DMS79 (cell line): Measurements from ENCODE around the gene DSP.

Source experiments
- DNase-seq: peaks from one replicate; lab custom pipeline; 2025; lab: John Stamatoyannopoulos, UW

DSP gene, protein sequence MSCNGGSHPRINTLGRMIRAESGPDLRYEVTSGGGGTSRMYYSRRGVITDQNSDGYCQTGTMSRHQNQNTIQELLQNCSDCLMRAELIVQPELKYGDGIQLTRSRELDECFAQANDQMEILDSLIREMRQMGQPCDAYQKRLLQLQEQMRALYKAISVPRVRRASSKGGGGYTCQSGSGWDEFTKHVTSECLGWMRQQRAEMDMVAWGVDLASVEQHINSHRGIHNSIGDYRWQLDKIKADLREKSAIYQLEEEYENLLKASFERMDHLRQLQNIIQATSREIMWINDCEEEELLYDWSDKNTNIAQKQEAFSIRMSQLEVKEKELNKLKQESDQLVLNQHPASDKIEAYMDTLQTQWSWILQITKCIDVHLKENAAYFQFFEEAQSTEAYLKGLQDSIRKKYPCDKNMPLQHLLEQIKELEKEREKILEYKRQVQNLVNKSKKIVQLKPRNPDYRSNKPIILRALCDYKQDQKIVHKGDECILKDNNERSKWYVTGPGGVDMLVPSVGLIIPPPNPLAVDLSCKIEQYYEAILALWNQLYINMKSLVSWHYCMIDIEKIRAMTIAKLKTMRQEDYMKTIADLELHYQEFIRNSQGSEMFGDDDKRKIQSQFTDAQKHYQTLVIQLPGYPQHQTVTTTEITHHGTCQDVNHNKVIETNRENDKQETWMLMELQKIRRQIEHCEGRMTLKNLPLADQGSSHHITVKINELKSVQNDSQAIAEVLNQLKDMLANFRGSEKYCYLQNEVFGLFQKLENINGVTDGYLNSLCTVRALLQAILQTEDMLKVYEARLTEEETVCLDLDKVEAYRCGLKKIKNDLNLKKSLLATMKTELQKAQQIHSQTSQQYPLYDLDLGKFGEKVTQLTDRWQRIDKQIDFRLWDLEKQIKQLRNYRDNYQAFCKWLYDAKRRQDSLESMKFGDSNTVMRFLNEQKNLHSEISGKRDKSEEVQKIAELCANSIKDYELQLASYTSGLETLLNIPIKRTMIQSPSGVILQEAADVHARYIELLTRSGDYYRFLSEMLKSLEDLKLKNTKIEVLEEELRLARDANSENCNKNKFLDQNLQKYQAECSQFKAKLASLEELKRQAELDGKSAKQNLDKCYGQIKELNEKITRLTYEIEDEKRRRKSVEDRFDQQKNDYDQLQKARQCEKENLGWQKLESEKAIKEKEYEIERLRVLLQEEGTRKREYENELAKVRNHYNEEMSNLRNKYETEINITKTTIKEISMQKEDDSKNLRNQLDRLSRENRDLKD (N-terminal part only)

DNA sequence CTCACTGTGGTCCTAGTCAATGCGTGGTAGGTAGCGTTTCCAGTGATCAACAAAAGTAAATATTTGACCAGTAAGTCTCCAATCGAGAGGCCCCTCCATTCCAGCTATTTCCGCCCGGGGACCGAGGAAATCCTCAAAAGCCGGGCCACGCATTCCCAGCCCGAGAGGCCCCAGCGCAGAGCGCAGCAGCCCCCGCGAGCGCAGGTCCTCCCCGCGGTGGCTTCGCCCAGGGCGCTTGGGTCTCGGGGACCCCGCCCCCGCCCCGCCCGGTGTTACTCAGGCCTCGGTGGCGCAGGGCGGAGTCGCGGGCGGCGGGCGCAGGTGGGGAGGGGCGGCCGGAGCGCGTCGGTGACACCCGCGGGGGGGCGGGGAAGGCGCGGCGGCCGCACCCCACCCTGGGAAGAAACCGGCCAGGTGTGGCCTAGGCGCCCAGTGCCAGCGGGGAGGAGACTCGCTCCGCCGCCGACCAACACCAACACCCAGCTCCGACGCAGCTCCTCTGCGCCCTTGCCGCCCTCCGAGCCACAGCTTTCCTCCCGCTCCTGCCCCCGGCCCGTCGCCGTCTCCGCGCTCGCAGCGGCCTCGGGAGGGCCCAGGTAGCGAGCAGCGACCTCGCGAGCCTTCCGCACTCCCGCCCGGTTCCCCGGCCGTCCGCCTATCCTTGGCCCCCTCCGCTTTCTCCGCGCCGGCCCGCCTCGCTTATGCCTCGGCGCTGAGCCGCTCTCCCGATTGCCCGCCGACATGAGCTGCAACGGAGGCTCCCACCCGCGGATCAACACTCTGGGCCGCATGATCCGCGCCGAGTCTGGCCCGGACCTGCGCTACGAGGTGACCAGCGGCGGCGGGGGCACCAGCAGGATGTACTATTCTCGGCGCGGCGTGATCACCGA lies at the start of gene DSP:
Gene DSP (plus strand): TSS at position 497 of the 890 bp plus-strand sequence. CDS start 245 bp downstream, at position 742.
- no peak for DNase-seq

DNA sequence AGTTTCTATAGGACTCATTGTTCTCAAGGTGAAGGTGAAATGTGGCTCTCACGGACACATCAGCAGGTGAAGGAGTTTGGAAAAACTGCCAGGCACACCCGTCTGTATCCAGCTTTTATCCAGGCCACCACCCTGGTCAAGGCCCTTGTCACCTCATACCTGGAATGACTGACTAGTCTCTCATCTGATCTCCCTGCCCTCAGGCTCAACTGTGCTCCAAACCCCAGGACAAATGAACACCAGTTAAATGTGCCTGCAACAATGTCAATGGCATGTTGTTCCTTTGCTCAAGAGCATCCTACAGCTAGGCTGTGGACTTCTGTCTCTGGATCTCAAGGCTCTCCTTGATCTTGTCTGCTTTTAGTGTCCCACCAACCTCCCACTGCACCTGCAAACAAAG lies 47.6 kb upstream of the DSP start:
- DNase-seq = no peak

DNA sequence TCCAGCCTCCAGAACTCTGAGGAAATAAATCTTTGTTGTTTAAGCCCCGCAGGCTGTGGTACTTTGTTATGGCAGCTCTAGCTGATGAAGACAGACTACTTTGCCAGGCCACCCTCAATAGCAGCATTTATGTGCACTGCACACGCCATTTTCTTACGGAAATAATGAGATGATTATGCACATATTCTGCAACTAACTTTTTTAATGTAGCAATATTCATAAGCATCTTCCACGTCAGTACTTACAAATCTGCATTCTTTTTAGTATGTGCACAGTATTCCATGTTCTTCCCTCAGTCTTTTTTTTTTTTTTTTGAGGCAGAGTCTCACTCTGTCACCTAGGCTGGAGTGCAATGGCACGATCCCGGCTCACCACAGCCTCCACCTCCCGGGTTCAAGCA lies 46.8 kb upstream of the DSP start:
- no peak for DNase-seq

DNA sequence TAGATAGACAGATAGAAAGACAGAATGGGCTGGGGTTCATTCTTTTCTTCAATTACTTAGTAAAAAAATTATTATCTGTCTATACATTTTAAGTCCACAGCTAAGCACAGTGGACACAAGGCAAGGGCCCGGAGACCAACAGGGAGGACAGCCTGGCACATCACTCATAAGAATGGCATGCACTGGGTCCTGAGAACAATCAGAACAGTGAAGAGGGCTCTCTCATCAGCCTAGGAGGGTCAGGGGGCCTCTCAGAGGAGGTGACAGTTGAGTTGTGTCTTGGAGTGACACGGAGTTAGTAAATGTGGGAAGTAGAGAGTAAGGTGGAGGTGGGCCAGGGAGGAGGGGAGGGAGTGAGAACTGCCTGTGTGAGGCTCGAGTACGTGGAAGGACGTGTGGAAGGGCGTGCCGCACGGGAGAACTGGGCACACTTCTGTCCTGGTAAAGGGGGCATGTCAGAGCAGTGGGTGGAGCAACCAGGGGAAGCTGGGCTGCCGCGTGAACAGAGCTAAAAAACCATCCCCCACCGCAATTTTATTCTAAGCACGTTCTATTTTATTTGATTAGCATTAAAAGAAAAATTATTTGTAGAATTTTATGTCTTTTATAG lies 45.1 kb upstream of the DSP start:
- DNase-seq = no peak

DNA sequence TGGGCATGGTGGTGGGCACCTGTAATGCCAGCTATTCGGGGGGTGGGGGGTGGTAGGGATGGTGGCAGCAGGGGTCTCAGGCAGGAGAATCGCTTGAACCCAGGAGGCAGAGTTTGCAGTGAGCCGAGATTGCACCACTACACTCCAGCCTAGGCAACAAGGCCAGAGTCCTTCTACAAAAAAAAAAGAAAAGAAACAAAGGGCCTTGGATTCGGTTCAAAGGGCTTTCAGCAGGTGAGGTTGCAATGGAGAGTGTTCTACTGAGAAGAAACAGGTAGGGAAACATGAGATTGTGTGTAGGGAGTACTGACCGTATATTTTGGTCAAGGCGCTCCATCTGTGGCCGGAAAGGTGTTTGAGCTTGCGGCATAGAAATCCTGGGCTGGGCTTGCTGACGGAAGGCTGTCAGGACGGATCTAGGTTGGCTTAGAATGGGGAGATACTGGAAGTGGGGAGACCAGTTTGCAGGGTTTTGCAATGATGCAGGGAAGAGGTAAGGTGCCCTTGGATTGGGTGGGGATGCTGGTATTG lies 40.7 kb upstream of the DSP start:
- no peak for DNase-seq

DNA sequence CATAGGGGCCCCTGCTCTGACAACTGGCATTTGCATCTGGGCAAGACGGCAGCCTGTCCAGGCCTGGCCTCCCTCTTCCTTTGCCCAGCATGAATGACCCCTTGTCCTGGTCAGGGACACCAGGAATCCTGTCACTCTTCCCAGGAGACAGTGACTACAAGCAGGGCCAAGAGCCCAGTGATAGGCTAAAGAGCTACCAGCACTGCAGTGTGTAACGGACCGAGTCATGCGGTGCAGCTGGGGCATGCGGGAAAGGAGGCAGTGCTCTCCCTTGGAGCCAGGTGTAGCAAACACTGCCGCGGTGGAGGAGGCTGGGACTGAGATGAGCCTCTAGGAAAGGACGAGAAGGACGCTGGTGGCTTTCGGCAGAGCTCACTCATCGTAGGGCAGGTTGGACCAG lies 38.7 kb upstream of the DSP start:
- no peak for DNase-seq

DNA sequence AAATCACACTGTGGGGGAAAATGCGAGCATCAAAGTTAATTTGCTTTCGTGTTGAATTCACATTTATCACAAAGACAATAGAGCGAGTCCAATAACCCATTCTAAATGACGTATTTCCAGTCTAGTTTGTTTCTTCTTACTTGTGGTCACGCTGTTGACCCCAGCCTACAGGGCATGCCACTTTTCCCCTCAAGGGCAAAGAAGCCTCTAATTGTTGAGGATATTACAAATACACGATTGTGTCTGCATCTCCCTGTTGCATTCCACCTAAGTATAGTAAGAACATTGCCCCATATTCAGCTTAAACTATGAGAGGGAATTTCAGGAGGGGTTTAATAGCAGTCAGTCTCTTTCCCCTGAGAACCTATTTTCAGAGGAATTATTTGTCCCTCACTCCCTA lies 37.4 kb upstream of the DSP start:
- DNase-seq = no peak

DNA sequence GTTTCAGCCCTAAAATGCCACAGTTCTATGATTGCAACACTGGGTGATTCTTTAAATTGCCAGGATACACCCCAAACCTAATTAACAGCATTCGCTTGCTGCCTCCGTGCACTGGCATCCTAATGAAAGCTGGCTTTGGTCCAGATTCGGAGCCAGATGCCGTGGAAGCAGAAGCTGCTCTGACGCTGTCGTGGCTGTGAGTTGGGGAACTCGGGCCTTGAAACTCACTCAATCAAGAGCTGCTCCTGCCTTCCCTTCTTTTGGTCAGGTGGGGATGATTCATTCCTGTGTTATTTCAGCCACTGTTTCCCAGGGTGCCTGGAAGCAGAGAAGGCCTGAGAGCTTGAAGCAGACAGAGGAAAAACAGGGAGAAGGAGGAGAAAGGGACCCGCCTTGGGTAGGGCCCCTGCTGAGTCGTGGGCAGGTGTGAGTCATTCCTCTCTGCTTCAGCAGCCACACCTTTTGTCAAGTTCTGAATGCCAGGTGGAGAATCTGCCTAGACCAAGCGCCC lies 36.2 kb upstream of the DSP start:
- DNase-seq = peak; percentile 66

DNA sequence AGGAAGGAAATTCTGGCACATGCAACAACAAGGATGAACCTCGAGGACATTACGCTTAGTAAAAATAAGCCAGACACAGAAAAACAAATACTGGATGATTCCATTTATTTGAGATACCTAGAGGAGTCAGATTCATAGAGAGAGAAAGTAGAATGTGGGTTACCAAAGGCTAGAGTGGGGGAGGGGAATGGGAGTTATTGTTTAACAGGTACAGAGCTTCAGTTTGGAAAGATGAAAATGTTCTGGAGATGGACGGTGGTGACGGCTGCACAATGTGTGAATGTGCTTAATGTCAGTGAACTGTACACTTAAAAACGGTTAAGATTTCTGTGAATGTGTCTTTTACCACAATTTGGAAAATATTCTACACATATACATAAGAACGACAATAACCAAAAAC lies 33.9 kb upstream of the DSP start:
- DNase-seq = no peak

DNA sequence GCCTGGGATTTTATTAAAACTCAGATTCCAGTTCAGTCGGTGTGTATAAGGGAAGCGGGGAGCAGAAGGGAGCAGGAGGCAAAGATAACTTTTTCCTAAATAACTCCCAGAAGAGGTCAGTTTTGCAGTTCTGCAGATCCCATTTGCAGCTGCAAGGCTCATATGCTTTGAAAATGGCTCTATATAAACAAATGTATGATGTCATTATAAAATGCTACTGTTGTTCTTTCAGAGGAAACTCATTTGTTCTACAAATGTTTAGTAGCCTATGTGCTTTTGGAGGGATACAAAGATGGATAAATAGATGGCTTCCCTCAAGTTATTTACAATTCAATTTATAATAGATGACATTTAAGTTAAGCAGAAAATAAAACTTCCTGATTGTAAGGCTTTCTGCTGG lies 29.2 kb upstream of the DSP start:
- no peak for DNase-seq

DNA sequence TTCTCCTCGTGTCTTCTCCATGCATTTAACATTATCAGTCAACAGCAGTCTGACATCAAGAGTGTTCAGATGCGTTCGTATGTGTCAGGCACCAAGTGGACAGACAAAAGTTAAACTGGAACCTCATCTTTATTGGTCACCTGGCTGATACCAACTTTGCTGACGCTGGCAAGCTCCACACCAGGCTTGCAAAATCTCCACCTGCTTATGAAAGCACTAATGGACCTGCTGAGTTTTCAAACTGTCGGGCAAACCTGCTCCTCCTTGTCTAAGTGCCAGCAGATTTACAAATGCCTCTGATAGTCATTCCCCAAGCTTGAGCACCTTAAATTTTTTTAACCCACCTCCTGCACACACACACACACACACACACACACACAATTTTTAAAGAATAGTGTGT lies 27.9 kb upstream of the DSP start:
- no peak for DNase-seq

DNA sequence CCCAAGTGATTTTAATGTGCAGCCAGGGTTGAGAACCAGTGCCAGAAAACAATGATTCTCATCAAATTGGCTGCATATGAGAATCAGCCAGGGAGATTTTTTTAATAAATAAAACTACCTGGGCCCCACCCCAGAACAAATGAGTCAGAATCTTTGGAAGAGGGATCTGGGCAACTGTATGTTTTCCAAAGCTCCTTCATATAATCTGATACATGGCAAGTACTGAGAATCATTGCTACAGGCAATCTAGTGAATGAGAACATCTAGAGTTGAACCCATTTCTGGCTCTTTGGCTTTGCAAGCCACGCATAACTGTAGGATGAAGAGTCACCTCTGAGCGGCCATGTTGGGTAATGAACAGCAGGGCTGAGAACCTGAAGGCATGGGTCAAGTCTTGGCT lies 26.1 kb upstream of the DSP start:
- no peak for DNase-seq

DNA sequence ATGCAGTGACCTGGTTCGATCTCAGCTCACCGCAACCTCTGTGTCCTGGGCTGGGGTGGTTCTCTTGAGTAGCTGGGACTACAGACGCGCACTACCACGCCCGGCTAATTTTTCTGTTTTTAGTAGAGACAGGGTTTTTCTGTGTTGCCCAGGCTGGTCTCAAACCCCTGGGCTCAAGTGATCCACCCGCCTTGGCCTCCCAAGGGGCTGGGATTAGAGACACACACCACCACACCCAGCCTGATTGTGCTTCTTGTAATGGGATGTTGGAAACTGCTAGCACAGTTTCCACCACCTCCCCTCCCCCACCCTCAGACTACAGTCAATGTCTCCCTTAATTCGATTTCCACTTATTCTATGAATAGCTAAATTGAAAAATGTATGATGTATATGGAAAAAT lies 22.6 kb upstream of the DSP start:
- no peak for DNase-seq

DNA sequence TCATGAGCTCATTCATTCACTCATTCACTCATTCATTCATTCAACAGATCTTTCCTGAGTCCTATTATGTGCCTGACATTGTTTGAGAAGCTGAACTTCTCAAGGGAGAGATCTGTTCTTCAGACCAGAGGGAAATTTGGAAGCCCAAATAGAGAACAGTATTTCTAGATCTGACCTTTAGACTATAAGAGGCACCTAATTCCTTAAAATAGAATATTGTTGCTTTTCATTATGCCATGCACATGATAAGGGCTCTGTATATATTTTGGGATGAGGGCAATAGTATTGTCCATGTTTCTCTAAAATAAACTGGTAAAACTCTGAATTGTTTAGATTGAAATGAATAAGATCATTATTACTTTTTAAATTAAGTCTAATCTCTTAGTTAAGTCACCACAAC lies 18.6 kb upstream of the DSP start:
- no peak for DNase-seq

DNA sequence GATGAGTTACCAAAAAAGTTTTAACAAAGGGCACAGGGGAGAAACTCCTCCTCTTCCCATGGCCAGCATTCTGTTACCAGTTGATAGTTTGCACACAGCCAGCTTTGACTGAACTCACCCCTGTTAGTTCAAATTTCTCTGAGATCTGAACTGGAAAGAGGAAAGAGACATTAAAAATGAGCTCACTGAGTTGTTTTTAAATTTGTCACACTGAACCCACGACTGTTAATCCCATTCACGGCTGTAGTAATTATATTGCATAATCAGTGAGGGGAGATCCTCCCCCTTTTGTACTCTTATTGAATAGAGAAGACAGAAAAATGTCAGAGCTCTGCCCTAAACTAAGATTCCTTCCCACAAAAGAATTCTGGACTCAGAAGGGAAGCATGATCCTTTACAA lies 17.5 kb upstream of the DSP start:
- DNase-seq = no peak

DNA sequence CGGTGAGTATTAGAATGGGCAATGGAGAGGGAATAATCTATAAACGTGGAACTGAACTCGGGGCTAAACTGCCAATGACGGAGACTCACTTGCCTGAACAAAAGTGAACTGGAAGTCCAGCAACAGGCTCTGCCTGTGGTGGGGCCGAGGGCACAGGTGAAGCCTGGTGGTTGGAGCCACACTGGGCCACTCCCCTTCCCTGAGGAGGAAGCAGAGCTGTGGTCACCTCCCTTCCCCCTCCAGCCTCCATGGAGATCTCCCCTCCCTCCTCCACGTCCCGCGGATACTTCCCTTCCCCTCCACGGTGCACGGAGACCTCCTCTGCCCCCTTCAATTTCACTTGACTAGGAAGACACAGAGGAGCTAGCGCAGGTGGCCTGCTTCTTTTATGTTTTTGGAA lies 14.7 kb upstream of the DSP start:
- DNase-seq = no peak

DNA sequence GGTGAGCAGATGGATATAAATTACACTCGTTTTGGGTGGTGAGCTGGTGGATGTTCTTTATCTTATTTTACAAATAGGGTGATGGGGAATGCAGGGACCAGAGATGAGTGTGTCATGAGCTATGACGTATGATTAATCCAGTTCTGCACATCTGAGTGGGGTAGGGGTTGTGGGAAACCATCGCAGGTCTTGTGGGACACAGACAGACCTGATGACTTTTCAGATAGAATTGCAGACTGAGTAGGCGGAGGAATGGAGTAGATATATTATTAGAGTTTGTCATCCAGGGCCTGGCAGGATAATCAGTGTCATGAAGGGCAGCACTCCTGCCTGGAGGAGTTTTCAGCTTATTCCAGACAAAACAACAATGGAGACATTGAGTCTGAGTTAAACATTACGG lies 12.9 kb upstream of the DSP start:
- no peak for DNase-seq

DNA sequence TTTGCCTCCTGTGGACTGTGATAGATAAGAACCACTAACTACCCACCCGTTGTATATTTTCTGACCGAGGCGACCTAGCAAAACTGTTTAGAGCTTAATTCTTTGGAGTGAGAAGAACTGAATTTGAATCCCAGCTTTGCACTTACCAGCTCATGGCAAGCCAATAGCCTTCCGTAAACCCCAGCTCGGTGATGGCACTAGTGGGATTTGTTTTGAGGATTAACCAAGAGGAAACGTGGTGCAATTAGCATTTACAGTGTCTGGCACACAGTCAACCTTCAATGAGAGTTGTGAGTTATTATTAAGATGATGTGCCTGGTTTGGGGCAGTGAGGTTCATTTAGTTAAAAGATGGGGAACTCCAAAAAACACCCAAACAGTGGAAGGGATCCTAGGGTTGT lies 12.3 kb upstream of the DSP start:
- DNase-seq = no peak

DNA sequence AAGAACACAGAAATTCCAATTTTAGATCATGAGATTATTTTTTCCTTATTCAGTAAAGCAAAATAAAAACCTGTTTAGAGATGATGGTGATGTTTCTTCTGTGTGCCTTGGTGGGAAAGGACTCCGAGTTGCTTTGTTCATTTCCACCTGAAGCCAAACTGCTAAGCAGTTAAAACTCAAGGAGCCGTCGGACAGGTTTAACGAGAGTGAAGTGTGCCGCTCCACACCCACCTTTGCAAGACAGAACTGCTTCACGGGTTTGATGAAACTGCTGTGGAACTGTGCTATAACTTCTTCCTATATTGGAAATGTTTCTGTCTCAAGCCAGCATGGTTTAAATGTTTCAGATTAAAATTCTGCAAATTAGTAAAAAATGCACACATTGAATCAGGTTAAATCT lies 9.2 kb upstream of the DSP start:
- peak; percentile 72 for DNase-seq

DNA sequence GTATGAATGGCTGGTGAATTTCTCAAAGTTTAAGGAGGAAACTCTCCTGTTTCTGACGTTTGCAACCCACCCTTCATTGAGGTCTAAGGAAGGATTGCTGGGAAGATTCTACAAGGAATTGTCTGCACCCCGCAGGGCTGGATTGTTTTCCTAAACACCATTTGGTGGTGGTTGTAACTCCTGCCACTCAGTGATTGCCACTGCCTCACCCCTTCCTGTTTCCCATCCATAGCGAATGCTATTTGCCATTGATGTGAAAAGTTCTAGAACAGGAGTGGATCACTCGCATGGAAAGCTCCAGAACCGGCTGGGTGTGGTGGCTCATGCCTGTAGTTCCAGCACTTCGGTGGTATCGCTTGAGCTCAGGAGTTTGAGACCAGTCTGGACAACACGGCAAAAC lies 8.7 kb upstream of the DSP start:
- DNase-seq = no peak

DNA sequence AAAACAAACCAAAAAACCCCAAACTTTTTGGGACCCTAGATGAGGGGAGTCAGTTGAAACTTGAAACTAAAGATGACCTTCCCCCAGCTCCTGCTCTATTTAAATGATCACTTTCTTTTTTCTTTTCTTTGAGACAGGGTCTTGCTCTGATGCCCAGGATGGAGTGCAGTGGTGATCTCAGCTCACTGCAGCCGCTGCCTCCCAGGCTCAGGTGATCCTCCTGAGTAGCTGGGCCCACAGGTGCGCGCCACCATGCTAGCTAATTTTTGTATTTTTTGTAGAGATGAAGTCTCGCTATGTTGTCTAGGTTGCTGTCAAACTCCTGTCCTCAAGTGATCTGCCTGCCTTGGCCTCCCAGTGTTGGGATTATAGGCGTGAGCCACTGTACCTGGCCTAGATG lies 7.3 kb upstream of the DSP start:
- DNase-seq = no peak
